HG02943 (cell line): ENCODE data around the gene G3BP1.
"Not testable (repeated sequence)": the region's sequence is repeated elsewhere in the genome, so short reads cannot be mapped to it uniquely, and the experiment has no call there.

ENCODE experiments used
- ATAC-seq: cut with Tn5 transposase; IDR thresholded peaks from one replicate; pipeline ENCODE4 v1.9.1; 2021; ENCODE audit warnings: mild to moderate bottlenecking, low read depth, moderate library complexity; ENCODE audit not compliant: unreplicated experiment

Gene G3BP1

DNA sequence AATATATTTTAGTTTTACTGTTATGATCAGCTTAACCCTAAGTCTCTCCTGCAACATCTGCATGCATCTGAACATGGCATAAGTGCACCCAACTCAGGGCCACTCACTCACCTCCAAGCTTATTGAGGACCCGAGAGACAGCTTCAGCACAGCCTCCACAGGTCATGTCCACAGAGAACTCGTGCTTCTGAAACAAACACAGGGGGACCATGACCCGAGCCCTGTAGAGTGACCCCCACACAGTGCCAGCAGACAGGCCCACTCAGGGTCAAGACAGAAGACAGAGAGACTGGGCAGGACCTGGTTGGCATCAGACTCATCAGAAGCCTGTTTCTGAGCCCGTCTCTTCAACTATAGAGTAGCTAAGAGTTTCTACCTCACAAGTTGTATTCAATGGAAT lies 20.2 kb upstream of the G3BP1 start:
- ATAC-seq: no peak

DNA sequence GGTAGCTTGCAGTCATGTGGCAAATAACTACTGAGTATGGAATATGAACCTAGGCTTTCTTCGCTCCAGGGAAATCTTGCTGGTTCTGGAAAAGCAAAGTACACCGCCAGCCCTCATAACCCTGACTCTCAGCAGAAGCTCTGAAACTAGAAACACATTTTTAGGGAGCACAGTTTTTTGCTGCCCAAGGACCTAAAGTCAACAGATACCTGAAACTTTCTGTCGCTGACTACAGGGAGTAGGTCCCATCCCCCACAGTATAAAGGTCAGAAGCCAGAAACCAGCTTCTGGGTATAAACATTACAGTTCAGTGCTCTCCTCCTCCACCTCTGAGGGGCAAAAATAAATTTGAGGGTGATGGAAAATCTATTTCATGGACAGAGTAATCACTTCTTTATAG lies 16.4 kb upstream of the G3BP1 start:
- ATAC-seq: no peak

DNA sequence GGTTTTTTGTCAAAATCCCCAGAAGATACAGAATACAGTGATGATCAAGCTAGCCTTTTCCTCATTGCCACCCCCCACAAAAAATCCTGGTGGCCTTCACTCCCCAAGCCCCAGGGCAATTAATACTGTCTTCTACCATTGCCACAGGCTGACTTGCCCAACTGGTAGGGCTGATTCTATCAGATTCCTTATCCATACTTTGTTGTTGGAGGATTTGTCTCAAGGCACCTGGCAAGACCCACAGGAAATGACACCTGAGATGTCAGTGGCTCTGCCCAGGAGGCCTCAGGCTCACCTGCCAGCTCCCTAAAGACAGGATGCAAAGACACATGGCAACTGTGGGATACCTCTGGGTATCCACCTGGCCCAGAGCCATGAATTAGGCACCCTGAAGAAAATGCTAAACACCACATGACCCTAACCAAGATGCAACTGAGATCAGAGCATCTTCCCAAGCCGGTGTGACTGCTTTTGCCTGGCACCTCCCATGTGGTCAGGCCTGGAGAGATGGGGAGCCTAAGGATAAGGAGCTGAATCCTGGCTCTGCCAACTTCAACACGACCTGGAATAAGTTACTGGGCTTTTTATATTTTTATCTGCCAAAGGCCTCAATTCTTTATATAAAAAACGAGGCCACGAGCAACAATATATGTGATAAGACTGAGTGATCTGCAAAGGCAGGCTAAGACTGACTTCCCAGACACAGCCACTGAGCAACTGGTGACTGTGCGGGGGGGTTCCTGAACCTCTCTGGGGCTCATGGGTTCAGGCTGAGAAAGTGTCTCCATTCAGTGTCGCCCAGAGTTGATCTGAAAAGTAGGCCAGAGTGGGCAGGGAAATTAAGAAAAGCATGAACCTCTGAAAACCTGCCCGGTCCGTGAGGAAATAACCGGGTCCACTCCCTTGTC lies 14.3 kb upstream of the G3BP1 start:
- ATAC-seq: peak; percentile 17

DNA sequence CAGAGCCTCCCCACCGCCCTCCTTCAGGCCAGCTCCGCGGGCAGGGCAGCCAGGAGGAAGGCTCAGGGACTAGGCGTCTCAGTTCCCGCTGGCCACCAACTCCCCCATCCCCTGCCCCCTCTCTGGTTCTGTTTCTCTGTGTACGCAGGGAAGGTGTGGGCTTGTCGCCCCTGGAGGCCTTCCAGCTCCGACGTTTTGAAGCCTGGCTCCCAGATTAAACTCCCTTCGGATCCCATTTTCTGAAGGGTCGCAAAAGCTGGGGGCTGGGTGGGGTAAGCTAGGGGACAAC lies 13.7 kb upstream of the G3BP1 start:
- ATAC-seq: peak; percentile 23

GRCh38 chr5:151758430-151759241 lies 13.1 kb upstream of the G3BP1 start, which contains the start of gene ATOX1:
TSS of gene ATOX1 (minus strand) at chr5:151758631. CDS start at chr5:151758551, 80 bp downstream.
- peak; percentile 92 for ATAC-seq

GRCh38 chr5:151764801-151765200 lies 7.0 kb upstream of the G3BP1 start:
- no peak for ATAC-seq

- no peak for ATAC-seq
These were observed 4.8 kb upstream of the G3BP1 start for GRCh38 chr5:151766975-151767374.

DNA sequence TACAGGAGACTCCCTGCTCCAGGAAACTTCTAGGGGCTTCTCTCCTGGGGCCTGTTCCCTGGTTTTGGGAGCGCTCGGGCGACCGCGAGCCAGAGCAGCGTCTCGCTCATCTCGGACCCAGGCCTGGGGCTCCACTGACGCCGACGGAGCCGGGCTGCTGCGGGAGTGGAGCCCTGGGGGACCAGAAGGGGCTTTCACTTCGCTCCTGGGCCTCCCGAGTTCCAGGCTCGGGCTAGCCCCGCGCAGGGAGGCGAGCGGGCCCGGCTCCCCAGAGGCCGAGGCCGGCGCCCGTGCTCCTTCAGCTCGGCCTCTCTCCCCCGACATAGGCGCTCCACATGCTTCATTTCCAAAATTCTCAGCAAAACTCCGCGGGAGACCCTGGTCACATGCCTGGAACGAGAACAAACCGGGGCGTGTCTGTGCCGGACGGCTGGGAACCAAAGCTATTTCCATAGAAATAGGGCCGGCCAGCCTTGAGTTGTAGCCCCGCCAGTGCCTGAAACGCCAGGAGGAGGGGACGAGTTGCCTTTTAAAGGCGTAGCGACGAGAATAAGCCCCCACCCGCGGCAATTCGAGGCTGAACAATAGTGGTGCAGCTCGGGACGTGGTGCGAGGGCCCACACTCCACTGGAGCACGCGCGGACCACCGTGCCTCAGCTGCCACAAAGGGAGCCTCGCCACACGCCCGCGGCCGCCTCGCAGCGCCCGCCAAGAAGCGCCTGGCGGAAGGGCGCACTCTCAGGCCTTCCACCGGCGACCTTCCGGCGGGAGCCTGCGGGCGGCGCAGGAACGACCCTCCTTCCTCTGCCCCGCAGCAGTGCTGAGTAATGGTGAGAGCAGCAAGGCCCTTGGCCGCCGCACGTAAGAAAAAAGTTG lies 1.1 kb upstream of the G3BP1 start:
- ATAC-seq: peak; percentile 27

GRCh38 chr5:151772029-151772845 lies 483 bp downstream of the G3BP1 start:
- ATAC-seq: no peak

DNA sequence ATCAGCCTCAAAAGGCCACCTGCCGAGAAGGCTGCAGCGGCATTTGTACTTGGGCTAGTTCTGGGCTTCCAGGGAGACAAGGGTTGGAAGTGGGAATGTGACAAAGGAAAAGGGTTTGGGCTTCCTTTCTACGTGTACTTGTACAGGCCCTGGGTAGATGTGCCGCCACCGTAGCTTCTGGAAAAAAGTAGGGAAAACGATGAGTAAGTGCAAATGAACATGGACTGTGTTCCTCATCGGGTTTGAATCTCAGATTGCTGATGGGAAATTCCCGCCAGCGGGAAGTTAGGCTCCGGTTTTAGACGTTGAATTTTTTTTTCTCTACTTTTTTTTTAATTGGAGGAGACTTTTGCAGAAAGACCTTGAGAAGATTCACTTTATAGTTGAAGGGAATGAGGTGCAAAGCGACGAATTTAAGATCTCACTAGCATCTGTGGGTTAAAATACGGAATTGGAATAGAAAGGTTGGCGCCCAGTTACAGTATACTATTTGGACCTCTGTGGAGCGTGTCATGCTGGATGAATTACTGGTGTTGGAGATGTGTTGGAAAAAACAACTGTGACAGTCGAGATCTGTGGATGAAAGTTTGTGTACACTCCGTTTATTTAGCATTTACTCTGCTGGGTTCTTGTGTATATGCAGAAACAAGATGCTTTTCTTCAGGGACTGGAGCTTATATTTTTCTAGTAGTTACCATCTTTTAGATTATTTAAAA lies 1.2 kb downstream of the G3BP1 start:
- no peak for ATAC-seq

DNA sequence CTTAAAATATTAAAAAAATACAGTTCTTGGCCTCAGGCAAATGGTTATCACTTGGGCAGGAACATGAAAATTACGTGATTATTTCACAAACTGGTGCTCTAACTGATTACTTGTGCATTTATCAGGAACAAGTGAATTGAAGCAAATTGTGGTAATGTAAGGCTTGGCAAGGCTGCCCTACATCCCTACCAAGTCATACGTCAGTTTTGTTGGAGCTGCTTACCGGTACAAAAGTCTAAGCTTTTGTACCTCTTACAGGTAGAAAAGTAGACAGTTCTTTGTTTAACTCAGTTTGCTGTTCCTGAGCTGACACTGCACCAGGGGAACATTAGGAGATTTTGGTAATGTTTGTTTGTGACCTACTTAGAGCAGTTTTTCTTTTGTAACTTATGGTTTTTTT lies 2.2 kb downstream of the G3BP1 start:
- no peak for ATAC-seq

DNA sequence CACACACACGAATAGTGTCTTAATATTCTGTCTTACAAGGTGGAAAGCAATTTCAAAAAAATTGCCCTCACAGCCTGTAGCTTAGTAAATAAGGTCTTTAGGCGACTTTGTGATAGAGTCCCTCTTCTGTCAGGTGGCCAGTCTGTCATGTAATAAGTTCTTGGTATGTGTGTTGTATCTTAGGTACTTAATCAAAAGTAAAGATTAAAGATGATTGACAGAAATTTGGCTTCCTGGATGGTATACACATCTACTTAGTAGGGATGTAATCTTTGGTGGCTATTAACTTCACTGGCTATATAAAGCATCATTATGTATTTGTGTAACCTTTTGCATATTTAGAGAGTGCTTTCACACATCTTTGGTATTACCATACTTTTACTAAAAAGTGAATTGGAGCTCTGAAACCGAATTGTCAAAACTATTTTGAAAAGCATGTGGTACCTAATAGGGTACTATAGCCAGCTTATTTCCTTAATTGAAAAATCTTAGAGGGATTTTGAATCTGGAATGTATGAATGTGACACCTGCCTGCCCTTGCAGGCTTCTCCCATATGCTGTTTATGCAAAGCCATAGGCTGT lies 3.4 kb downstream of the G3BP1 start:
- no peak for ATAC-seq

DNA sequence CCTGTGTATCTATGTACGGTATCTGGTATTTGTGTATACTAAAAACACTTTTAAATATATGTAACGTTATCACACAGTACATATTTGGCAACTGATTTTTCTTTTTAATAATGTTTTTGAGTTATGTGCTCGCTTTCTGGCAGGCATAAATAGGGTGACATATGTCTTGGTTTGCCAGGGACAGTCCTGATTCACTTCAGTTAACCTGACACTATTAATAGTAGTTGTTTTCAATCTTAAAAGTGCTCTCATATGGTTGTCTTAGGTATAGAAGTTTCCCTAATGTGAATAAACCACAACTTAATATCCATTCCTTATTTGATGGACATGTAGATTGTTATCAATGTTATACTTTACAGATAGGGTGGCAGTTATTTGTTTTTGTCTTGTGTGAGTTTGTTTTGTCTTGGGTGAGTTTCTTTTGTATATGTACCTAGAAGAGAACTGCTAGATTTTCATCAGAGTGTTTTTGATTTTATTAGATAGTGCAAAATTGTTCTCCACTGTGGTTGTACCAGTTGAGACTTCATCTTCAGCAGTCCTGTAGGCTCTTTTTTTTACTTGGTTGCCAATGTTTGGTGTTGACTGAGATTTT lies 7.9 kb downstream of the G3BP1 start:
- ATAC-seq: no peak

GRCh38 chr5:151780348-151780747 lies 8.6 kb downstream of the G3BP1 start:
- no peak for ATAC-seq

DNA sequence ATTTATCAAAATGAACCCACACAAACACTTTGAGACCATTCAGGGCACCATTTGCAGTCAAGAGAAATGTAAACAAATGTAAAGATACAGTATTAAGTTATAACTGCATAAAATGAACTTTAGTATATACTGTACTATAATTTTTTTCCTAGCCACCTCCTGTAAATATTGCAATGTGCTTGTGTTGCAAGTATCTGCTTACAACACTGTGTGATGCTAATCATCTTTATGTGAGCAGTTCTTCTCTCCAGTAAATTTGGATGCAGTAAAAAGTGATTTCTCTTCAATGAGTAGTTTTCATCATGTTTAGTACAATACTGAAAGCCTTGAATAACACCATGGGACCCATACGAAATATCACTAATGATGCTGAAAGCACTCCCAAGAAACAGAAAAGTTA lies 9.4 kb downstream of the G3BP1 start:
- no peak for ATAC-seq

GRCh38 chr5:151783664-151784063 lies 11.9 kb downstream of the G3BP1 start:
- ATAC-seq: not testable (repeated sequence)

GRCh38 chr5:151784141-151784540 lies 12.4 kb downstream of the G3BP1 start:
- ATAC-seq: no peak

- no peak for ATAC-seq
These were observed 14.7 kb downstream of the G3BP1 start for GRCh38 chr5:151786468-151786867.

DNA sequence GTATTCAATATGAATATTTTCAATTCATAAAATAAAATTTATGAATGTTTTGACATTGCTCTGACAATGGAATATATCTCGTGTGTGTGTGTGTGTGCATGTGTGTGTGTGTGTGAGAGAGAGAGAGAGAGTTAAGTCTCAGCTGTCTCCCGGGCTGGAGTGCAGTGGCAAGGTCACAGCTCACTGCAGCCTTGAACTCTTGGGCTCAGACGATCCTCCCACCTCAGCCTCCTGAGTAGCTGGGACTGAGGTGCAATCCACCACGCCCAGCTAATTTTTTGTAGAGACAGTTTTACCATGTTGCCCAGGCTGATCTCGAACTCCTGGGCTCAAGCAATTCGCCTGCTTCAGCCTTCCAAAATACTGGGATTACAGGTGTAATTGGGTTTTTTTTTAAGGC lies 16.1 kb downstream of the G3BP1 start:
- ATAC-seq: no peak
